ENCODE measurements around the gene NHERF1. TPM values are rescaled to one million over a fixed set of nuclear protein-coding genes. Genes with fewer than 3 reads are reported as not detected.

Gene NHERF1
- total and polyA plus RNA-seq, 2 of the 13 experiments (the other 11 are each of a cell fraction or from before 2014, with no cell fraction given) = 169 to 269 TPM

DNA sequence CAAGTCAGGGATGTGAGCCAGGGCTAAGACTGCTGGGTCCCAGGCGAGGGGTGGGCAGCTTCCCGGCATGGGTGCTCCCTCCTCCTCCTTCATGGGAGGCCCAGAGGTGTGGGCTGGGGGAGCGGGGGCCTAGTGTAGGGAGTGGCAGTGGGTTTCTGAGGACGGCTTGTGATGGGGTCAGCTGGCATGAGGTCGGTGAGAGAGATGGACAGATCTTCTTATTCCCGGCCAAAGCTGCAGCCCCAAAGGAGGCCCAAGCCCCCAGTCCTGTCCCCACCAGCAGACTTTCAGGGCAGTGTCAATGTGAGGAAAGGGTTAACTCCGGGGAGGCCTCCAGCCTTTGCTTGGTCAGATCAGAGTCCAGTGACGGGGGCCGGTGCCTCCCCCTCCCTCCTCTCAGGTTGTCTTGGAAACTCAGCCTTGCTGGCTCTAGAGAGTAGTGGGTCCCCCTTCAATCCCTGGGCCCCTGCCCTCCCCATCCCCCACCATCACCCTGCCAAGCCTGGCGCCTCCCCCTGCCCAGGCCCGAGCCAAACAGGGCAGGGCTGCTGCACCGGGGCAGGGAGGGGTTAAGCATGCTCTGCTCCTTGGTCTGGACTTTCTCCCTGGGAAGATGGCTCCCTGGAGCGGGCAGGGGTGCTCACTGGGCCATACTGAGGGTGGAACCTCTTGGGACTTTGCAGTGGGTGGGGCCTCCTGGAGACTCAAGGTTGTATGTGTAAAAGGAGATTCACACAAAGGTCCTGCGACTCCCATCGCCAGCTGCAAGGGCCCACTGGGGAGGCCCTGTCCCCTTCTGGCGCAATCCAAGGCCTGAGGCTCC is 15.3 kb downstream of the NHERF1 start (continued):
- TF ChIP-seq TBP (CRISPR knock-in tag; IDR thresholded peaks at IDR 0.05) (no peak), THYN1 (CRISPR knock-in tag; IDR thresholded peaks at IDR 0.05; ENCODE audit: borderline replicate concordance, low read depth) (no peak), SP2 (CRISPR knock-in tag; IDR thresholded peaks at IDR 0.05) (0 out of 2 replicates have a peak, but pooled peaks have one; percentile 36), RBAK (CRISPR knock-in tag; IDR thresholded peaks at IDR 0.05) (no peak), SMAD3 (CRISPR knock-in tag; IDR thresholded peaks at IDR 0.05) (peak; percentile 78), EP300 (IDR thresholded peaks at IDR 0.05; ENCODE audit: low read depth in 2 of 2, low read length in 2 of 2) (peak in 1 of 2 experiments; percentile 89; a peak in 3 of 4 replicates), EP300 (CRISPR knock-in tag; IDR thresholded peaks at IDR 0.05; ENCODE audit: borderline replicate concordance) (peak; percentile 72; the same call in 1 of the 2 replicates), MIER2 (CRISPR knock-in tag; IDR thresholded peaks at IDR 0.05) (no peak), ZNF331 (CRISPR knock-in tag; IDR thresholded peaks at IDR 0.05) (peak; percentile 89; the same call in 1 of the 2 replicates), ZNF329 (CRISPR knock-in tag; IDR thresholded peaks at IDR 0.05; ENCODE audit: low read depth) (no peak; the same call in 1 of the 2 replicates), ELF4 (CRISPR knock-in tag; IDR thresholded peaks at IDR 0.05; ENCODE audit: borderline replicate concordance) (no peak; the same call in 1 of the 2 replicates), ZNF282 (IDR thresholded peaks at IDR 0.05; ENCODE audit: partially characterized antibody) (no peak), NR2F6 (IDR thresholded peaks at IDR 0.05) (peak; percentile 69), NR2F6 (CRISPR knock-in tag; IDR thresholded peaks at IDR 0.05) (peak; percentile 50), SRSF1 (optimal IDR thresholded peaks at IDR 0.05; ENCODE audit: low read depth, low read length) (peak; percentile 73), RBFOX2 (IDR thresholded peaks at IDR 0.05; ENCODE audit: low read depth, low read length) (peak; percentile 15; the same call in 1 of the 2 replicates)
- TF ChIP-seq, protein P1, sequence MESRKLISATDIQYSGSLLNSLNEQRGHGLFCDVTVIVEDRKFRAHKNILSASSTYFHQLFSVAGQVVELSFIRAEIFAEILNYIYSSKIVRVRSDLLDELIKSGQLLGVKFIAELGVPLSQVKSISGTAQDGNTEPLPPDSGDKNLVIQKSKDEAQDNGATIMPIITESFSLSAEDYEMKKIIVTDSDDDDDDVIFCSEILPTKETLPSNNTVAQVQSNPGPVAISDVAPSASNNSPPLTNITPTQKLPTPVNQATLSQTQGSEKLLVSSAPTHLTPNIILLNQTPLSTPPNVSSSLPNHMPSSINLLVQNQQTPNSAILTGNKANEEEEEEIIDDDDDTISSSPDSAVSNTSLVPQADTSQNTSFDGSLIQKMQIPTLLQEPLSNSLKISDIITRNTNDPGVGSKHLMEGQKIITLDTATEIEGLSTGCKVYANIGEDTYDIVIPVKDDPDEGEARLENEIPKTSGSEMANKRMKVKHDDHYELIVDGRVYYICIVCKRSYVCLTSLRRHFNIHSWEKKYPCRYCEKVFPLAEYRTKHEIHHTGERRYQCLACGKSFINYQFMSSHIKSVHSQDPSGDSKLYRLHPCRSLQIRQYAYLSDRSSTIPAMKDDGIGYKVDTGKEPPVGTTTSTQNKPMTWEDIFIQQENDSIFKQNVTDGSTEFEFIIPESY (CRISPR knock-in tag; IDR thresholded peaks at IDR 0.05) = no peak; the same call in none of the 2 replicates
- TF ChIP-seq, protein P2, sequence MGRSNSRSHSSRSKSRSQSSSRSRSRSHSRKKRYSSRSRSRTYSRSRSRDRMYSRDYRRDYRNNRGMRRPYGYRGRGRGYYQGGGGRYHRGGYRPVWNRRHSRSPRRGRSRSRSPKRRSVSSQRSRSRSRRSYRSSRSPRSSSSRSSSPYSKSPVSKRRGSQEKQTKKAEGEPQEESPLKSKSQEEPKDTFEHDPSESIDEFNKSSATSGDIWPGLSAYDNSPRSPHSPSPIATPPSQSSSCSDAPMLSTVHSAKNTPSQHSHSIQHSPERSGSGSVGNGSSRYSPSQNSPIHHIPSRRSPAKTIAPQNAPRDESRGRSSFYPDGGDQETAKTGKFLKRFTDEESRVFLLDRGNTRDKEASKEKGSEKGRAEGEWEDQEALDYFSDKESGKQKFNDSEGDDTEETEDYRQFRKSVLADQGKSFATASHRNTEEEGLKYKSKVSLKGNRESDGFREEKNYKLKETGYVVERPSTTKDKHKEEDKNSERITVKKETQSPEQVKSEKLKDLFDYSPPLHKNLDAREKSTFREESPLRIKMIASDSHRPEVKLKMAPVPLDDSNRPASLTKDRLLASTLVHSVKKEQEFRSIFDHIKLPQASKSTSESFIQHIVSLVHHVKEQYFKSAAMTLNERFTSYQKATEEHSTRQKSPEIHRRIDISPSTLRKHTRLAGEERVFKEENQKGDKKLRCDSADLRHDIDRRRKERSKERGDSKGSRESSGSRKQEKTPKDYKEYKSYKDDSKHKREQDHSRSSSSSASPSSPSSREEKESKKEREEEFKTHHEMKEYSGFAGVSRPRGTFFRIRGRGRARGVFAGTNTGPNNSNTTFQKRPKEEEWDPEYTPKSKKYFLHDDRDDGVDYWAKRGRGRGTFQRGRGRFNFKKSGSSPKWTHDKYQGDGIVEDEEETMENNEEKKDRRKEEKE (IDR thresholded peaks at IDR 0.05) = no peak
- TF ChIP-seq, protein P3, sequence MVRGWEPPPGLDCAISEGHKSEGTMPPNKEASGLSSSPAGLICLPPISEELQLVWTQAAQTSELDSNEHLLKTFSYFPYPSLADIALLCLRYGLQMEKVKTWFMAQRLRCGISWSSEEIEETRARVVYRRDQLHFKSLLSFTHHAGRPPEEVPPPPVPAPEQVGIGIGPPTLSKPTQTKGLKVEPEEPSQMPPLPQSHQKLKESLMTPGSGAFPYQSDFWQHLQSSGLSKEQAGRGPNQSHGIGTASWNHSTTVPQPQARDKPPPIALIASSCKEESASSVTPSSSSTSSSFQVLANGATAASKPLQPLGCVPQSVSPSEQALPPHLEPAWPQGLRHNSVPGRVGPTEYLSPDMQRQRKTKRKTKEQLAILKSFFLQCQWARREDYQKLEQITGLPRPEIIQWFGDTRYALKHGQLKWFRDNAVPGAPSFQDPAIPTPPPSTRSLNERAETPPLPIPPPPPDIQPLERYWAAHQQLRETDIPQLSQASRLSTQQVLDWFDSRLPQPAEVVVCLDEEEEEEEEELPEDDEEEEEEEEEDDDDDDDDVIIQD (CRISPR knock-in tag; IDR thresholded peaks at IDR 0.05; ENCODE audit: low read depth) = peak; percentile 21
- TF ChIP-seq, protein P4, sequence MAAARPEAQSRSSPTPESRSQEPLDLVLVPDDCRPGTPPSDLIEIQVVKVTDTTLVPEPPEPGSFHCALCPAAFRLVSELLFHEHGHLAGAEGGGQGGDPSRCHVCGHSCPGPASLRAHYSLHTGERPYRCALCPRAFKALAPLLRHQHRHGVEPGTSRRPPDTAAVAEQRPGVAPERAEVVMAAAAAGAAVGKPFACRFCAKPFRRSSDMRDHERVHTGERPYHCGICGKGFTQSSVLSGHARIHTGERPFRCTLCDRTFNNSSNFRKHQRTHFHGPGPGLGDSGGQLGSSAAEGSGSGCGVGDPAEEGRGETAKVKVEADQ (CRISPR knock-in tag; IDR thresholded peaks at IDR 0.05; ENCODE audit: borderline replicate concordance) = peak; percentile 50; the same call in 1 of the 2 replicates
- TF ChIP-seq, protein P5, sequence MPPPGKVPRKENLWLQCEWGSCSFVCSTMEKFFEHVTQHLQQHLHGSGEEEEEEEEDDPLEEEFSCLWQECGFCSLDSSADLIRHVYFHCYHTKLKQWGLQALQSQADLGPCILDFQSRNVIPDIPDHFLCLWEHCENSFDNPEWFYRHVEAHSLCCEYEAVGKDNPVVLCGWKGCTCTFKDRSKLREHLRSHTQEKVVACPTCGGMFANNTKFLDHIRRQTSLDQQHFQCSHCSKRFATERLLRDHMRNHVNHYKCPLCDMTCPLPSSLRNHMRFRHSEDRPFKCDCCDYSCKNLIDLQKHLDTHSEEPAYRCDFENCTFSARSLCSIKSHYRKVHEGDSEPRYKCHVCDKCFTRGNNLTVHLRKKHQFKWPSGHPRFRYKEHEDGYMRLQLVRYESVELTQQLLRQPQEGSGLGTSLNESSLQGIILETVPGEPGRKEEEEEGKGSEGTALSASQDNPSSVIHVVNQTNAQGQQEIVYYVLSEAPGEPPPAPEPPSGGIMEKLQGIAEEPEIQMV (CRISPR knock-in tag; IDR thresholded peaks at IDR 0.05; ENCODE audit: low read depth) = no peak; the same call in 1 of the 2 replicates
